ENCODE data around the gene SORL1.

DNA sequence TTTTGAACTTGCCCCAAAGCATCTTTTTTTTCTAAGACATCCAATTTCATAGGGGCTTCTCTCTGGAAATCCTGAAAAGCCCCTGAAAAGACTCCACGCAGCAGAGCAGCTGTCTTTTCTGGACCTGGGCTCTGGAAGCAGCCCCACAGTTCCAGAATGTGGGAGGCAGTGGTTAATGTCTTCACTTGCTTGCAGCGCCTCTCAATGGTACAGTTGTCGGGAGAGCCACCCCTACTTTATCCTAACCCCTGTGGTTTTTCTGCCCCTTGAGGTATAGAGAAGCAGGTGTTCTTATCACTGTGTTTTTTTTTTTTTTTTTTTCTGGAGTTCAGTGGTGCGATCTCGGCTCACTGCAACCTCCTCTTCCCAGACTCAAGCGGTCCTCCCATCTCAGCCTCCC is 84.0 kb downstream of the SORL1 start:
- TF ChIP-seq TARDBP (IDR thresholded peaks at IDR 0.05) (no peak), NFRKB (IDR thresholded peaks at IDR 0.05) (no peak)
